Glutamatergic neuron (in vitro differentiated cells): ENCODE results near the gene BAIAP2L2. TPM values are rescaled to one million over a fixed set of nuclear protein-coding genes. Genes with fewer than 3 reads are reported as not detected.

Experiments
- DNase-seq: peaks from one replicate; pipeline ENCODE4 v3.0.0; 2022
- H3K27ac Mint-ChIP-seq: one replicate; pipeline ENCODE4 v1.8.0; 2020; ENCODE audit warnings: mild to moderate bottlenecking, mixed read lengths, inconsistent platforms; ENCODE audit not compliant: unreplicated experiment
- H3K27me3 Mint-ChIP-seq: one replicate; pipeline ENCODE4 v1.8.0; 2020; ENCODE audit warnings: mild to moderate bottlenecking, moderate library complexity, mixed read lengths, inconsistent platforms; ENCODE audit not compliant: unreplicated experiment
- H3K36me3 Mint-ChIP-seq: one replicate; pipeline ENCODE4 v1.8.0; 2020; ENCODE audit warnings: mild to moderate bottlenecking, mixed read lengths, inconsistent platforms; ENCODE audit not compliant: unreplicated experiment
- H3K4me1 Mint-ChIP-seq: one replicate; pipeline ENCODE4 v1.8.0; 2020; ENCODE audit warnings: mild to moderate bottlenecking, low read depth, mixed read lengths, inconsistent platforms; ENCODE audit not compliant: unreplicated experiment
- H3K4me3 Mint-ChIP-seq: one replicate; pipeline ENCODE4 v1.8.0; 2020; ENCODE audit warnings: mild to moderate bottlenecking, mixed read lengths, inconsistent platforms; ENCODE audit not compliant: unreplicated experiment
- H3K9me3 Mint-ChIP-seq: one replicate; pipeline ENCODE4 v1.8.0; 2020; ENCODE audit warnings: mild to moderate bottlenecking, moderate library complexity, mixed read lengths, inconsistent platforms; ENCODE audit not compliant: unreplicated experiment
- CTCF ChIP-seq: fragments of 200-600 bp; sonication (generic); IDR thresholded peaks from one replicate; pipeline ENCODE4 v1.5.0; 2021; ENCODE audit not compliant: partially characterized antibody, unreplicated experiment
- total RNA-seq: library from RNA; stranded (reverse); fragmentation: NEBNext Ultra II Directional; extraction: Animal tissue kit (Norgen Biotek cat#: 25700); gene quantifications from one replicate; pipeline ENCODE4 v1.2.1, GENCODE V29; 2021; ENCODE audit not compliant: unreplicated experiment

BAIAP2L2 gene
- total RNA-seq, 1 donor from 2014 or later, result 28.6 TPM

DNA sequence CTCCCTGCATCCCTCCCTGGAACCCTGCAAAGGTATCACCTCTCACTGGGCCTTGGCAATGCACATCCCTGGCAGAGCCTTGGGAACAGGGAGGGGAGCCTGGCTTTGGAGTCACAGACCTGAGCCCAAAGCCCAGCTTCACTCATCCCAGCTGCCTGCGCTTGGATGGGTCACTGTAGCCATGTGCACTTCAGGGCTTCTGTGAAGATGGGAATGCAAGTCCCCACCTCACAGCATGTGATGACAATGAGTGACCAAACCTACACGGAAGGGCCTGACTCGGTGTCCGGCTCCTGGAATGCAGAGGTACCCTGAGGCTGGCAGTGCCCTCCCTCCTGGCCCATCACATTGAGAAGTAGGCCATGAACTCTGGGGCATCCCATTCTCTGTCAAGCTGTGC, 22.8 kb upstream of the BAIAP2L2 start:
- H3K4me3 Mint-ChIP-seq, result no peak overlapping the region
- H3K4me1 Mint-ChIP-seq, result no peaks in the 10 kb centered on the region
- H3K27me3 Mint-ChIP-seq, result no peaks in the 10 kb centered on the region
- DNase-seq, result no peak
- no peak overlapping the region for H3K27ac Mint-ChIP-seq
- no peak for TF ChIP-seq CTCF
- peaks cover 18% of the 10 kb centered on the region for H3K36me3 Mint-ChIP-seq
- H3K9me3 Mint-ChIP-seq, result peaks cover 2% of the 10 kb centered on the region

DNA sequence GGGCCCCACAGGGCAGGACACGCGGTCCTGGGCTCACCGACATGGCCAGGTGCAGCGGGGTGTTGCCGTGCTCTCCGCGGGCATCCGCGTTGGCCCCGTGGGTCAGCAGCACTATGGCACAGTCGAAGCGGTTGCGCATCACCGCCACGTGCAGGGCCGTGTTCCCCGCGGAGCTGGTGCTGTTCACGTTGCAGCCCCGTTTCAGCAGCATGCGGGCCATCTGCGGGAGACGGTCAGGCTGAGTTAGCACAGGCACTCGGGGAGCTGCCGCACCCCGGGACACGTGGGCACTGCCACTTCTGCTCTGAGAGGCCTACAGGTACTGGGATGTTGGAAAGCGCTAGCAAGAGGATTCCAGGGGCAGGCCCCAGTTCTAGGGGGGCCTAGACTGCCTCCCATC, 22.3 kb upstream of the BAIAP2L2 start:
- no peaks in the 10 kb centered on the region for H3K4me1 Mint-ChIP-seq
- peaks cover 18% of the 10 kb centered on the region for H3K36me3 Mint-ChIP-seq
- H3K4me3 Mint-ChIP-seq, result no peak overlapping the region
- H3K9me3 Mint-ChIP-seq, result peaks cover 2% of the 10 kb centered on the region
- no peaks in the 10 kb centered on the region for H3K27me3 Mint-ChIP-seq
- H3K27ac Mint-ChIP-seq, result no peak overlapping the region
- DNase-seq, result no peak
- TF ChIP-seq CTCF, result no peak

GRCh38 chr22:38132136-38132535, 21.7 kb upstream of the BAIAP2L2 start:
- H3K27ac Mint-ChIP-seq, result no peak overlapping the region
- H3K36me3 Mint-ChIP-seq, result peaks cover 18% of the 10 kb centered on the region
- DNase-seq, result no peak
- no peaks in the 10 kb centered on the region for H3K4me1 Mint-ChIP-seq
- H3K27me3 Mint-ChIP-seq, result no peaks in the 10 kb centered on the region
- peaks cover 2% of the 10 kb centered on the region for H3K9me3 Mint-ChIP-seq
- no peak for TF ChIP-seq CTCF
- no peak overlapping the region for H3K4me3 Mint-ChIP-seq

DNA sequence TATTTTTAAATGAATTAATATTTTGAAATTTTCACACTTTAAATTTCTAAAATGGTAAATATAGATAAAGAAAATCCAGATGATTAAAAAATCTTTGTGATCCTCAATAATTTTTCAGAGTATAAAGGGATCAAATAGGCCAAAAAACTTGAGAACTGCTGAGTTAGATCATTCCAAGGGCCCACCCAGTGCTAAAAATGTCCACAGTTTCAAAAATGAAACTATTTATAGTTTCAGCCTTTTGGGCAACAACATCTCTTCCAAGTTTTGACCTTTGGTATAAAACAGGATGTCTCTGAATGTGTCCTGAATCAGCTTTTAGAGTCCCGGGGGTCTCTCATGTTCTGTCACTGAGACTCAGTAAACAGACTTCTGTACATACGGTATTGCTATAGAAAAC, 20.9 kb upstream of the BAIAP2L2 start:
- Mint-ChIP-seq H3K9me3 (peaks cover 2% of the 10 kb centered on the region), H3K36me3 (peaks cover 18% of the 10 kb centered on the region), H3K27me3 (no peaks in the 10 kb centered on the region), H3K27ac (no peak overlapping the region), H3K4me3 (no peak overlapping the region), H3K4me1 (peaks cover 7% of the 10 kb centered on the region)
- no peak for TF ChIP-seq CTCF
- no peak for DNase-seq

GRCh38 chr22:38129856-38130255, 19.4 kb upstream of the BAIAP2L2 start:
- no peak for DNase-seq
- no peak overlapping the region for H3K27ac Mint-ChIP-seq
- H3K4me3 Mint-ChIP-seq, result no peak overlapping the region
- peaks cover 2% of the 10 kb centered on the region for H3K9me3 Mint-ChIP-seq
- peaks cover 9% of the 10 kb centered on the region for H3K4me1 Mint-ChIP-seq
- H3K27me3 Mint-ChIP-seq, result no peaks in the 10 kb centered on the region
- no peak for TF ChIP-seq CTCF
- H3K36me3 Mint-ChIP-seq, result peaks cover 10% of the 10 kb centered on the region
